ENCODE results near the gene LRGUK. TPM values are rescaled to one million over a fixed set of nuclear protein-coding genes. Genes with fewer than 3 reads are reported as not detected.

LRGUK gene
- total and polyA plus RNA-seq, 2 of the 8 experiments (the other 6 are each of a cell fraction or from before 2014, with no cell fraction given), result 1.5 to 3.6 TPM

Other genes starting within 250 kb of the LRGUK start
- gene SLC35B4, start 189.6 kb downstream of the LRGUK start, total RNA-seq (2021; fragmentation: NEBNext Ultra II Directional; extraction: Animal tissue kit (Norgen Biotek cat#: 25700)), result 34.6 and 41.5 TPM in 2 replicates
- 25.8 and 28.9 TPM in 2 replicates for gene SLC35B4, start 189.6 kb downstream of the LRGUK start, polyA plus RNA-seq (2011; rRNA removed)